Fibroblast of lung (primary cell): Measurements from ENCODE around the gene ZNHIT6.

Experiments
- CTCF ChIP-seq, 2 donors: IDR thresholded peaks in 1 of 2; conservative IDR thresholded peaks in 1 of 2; 1 replicate in 1 of 2; 2 replicates in 1 of 2; pipeline ENCODE4 v1.5.1; 2011 to 2012; ENCODE audit warnings: low read length in 2 of 2, control low read depth in 1 of 2, inconsistent platforms in 1 of 2, low read depth in 1 of 2, mild to moderate bottlenecking in 1 of 2
- EZH2 ChIP-seq: IDR thresholded peaks from 2 replicates; pipeline ENCODE4 v1.5.1; 2012; ENCODE audit warnings: low read length, control low read depth, mild to moderate bottlenecking; ENCODE audit errors: missing control alignments

GRCh38 chr1:85615586-85616363 is 92.5 kb downstream of the ZNHIT6 start:
- TF ChIP-seq CTCF (conservative IDR thresholded peaks at IDR 0.05 in 1 of 2, IDR thresholded peaks at IDR 0.05 in 1 of 2; ENCODE audit: low read depth in 1 of 2, low read length in 2 of 2) (no peak), EZH2 (no peak)
